MM.1S (cell line): ENCODE results near the gene TCP11X2.
"Not testable (repeated sequence)": the region's sequence is repeated elsewhere in the genome, so short reads cannot be mapped to it uniquely, and the experiment has no call there.

ENCODE experiments used
- DNase-seq: peaks from one replicate; pipeline ENCODE4 v3.0.0-alpha.2; 2015
- H2AFZ ChIP-seq: fragments of 300-600 bp; sonication (generic); 2 replicates; pipeline ENCODE4 v1.6.0; 2016; ENCODE audit warnings: antibody characterized with exemption, low read length
- H3F3A ChIP-seq: fragments of 300-600 bp; sonication (generic); 2 replicates; pipeline ENCODE4 v1.6.1; 2016; ENCODE audit warnings: mild to moderate bottlenecking, antibody characterized with exemption, low read length, moderate library complexity, mixed read lengths; ENCODE audit not compliant: insufficient read depth
- H3K27ac ChIP-seq: fragments of 300-600 bp; sonication (generic); 2 replicates; pipeline ENCODE4 v1.5.1; 2016; ENCODE audit warnings: mild to moderate bottlenecking, low read length
- H3K27me3 ChIP-seq: fragments of 300-600 bp; sonication (generic); replicated peaks from 2 replicates; pipeline ENCODE4 v1.6.0; 2016; ENCODE audit warnings: low read length; ENCODE audit not compliant: insufficient read depth
- H3K36me3 ChIP-seq: fragments of 300-600 bp; sonication (generic); replicated peaks from 2 replicates; pipeline ENCODE4 v1.6.1; 2016; ENCODE audit warnings: mild to moderate bottlenecking, low read length, mixed read lengths; ENCODE audit not compliant: insufficient read depth
- H3K4me1 ChIP-seq: fragments of 300-600 bp; sonication (generic); 2 replicates; pipeline ENCODE4 v1.6.1; 2016; ENCODE audit warnings: low read length, mixed read lengths
- H3K4me2 ChIP-seq: fragments of 300-600 bp; sonication (generic); 2 replicates; pipeline ENCODE4 v1.6.0; 2016; ENCODE audit warnings: low read depth, low read length
- H3K4me3 ChIP-seq: fragments of 300-600 bp; sonication (generic); 2 replicates; pipeline ENCODE4 v1.5.1; 2016; ENCODE audit warnings: low read length, mixed read lengths
- H3K79me2 ChIP-seq: fragments of 300-600 bp; sonication (generic); 2 replicates; pipeline ENCODE4 v1.6.1; 2016; ENCODE audit warnings: mixed run types, low read length, mixed read lengths
- H3K9ac ChIP-seq: fragments of 300-600 bp; sonication (generic); 2 replicates; pipeline ENCODE4 v1.6.1; 2016; ENCODE audit warnings: low read length, mixed read lengths
- H3K9me2 ChIP-seq: fragments of 300-600 bp; sonication (generic); replicated peaks from 2 replicates; pipeline ENCODE4 v1.6.1; 2016; ENCODE audit warnings: mild to moderate bottlenecking, low read length, mixed read lengths; ENCODE audit not compliant: insufficient read depth
- H3K9me3 ChIP-seq: fragments of 300-600 bp; sonication (generic); replicated peaks from 2 replicates; pipeline ENCODE4 v1.6.1; 2016; ENCODE audit warnings: mild to moderate bottlenecking, low read length, mixed read lengths; ENCODE audit not compliant: insufficient read depth
- H4K20me1 ChIP-seq: fragments of 300-600 bp; sonication (generic); 2 replicates; pipeline ENCODE4 v1.6.1; 2016; ENCODE audit warnings: mild to moderate bottlenecking, low read length, moderate library complexity, mixed read lengths; ENCODE audit not compliant: insufficient read depth

TCP11X2 gene

GRCh38 chrX:102439908-102440307 lies 31.7 kb downstream of the TCP11X2 start, which contains the start of gene NXF2B:
Gene NXF2B, minus strand, starts transcription at chrX:102440008. Its CDS starts 59,972 bp downstream, at chrX:102380036.
- not testable (repeated sequence) for H4K20me1 ChIP-seq, H3K9ac ChIP-seq, H3K27ac ChIP-seq, H3K4me2 ChIP-seq, H3K36me3 ChIP-seq, H3K4me1 ChIP-seq, H3K79me2 ChIP-seq, H2AFZ ChIP-seq, H3F3A ChIP-seq, H3K9me2 ChIP-seq, H3K4me3 ChIP-seq, H3K27me3 ChIP-seq, H3K9me3 ChIP-seq, DNase-seq

DNA sequence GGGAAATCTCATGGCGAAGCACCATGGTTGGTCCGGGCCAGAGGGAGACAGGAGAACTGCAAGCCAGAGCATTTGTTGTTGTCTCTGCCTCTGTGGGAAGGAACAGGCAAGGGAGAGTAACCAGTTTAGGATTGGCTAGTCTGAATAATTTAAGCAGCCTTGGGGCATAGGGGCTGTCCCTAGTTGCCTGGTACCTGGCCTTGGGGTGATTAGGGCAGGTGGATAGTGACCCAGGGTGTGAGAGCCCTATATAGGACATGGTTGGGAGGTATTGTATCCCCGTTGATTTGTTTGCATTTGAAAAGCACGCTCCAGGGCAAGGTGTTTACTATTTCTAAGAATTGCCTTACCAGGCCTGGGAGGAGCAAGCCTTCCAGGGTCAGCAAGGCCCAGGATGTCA lies 57.1 kb downstream of the TCP11X2 start:
- H3K4me3 ChIP-seq, H3K9me2 ChIP-seq, H3K4me1 ChIP-seq, H3K4me2 ChIP-seq, H3K9ac ChIP-seq, H2AFZ ChIP-seq, H3K79me2 ChIP-seq, H3K9me3 ChIP-seq, H3F3A ChIP-seq, H3K36me3 ChIP-seq, H3K27ac ChIP-seq, DNase-seq, H4K20me1 ChIP-seq, H3K27me3 ChIP-seq: not testable (repeated sequence)
